GM18951 (cell line): ENCODE data around the gene CREBRF.
"Not testable (repeated sequence)": the region's sequence is repeated elsewhere in the genome, so short reads cannot be mapped to it uniquely, and the experiment has no call there.

Experiments
- POLR2A ChIP-seq: IDR thresholded peaks from 4 replicates; pipeline ENCODE4 v1.6.1; 2011; ENCODE audit warnings: mild to moderate bottlenecking; ENCODE audit not compliant: insufficient read length, insufficient read depth; ENCODE audit errors: extremely low read depth
- in situ Hi-C: fragments of 300-500 bp; cut with MboI; formaldehyde crosslinking; loops from one replicate; pipeline ENCODE4 v1.12.0; 2022; ENCODE audit warnings: low sequenced_read_pairs, mixed read lengths, inconsistent platforms; ENCODE audit not compliant: unreplicated experiment

CREBRF gene

DNA sequence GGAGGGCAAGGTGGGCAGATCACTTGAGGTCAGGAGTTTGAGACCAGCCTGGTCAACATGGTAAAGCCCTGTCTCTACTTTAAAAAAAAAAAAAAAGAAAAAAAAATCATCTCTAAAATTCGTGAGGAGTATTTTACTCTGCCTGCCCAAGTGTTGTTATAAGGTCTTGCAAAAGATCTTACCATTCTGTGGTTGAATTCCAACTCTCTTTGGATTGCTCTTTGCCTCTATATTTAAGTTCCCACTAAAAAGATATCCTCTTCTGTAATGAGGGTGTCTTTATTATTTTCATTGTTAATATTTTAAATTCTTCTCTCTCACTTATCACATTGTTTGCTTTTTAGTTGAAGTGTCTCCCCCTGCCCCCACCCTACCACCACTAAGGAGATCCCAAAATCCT is 33.4 kb downstream of the CREBRF start:
- in situ Hi-C loops, result no loop called here
- TF ChIP-seq POLR2A, result no peak

DNA sequence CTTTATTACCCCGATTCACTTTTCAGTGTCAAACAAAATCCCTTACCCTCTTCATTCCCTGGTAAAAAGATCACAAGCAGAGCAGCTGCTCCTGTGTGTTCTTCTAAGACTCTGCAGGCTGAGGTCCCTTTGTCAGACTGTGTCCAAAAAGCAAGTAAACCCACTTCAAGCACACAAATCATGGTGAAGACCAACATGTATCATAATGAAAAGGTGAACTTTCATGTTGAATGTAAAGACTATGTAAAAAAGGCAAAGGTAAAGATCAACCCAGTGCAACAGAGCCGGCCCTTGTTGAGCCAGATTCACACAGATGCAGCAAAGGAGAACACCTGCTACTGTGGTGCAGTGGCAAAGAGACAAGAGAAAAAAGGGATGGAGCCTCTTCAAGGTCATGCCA is 34.5 kb downstream of the CREBRF start:
- no peak for TF ChIP-seq POLR2A
- in situ Hi-C loops, result no loop called here

DNA sequence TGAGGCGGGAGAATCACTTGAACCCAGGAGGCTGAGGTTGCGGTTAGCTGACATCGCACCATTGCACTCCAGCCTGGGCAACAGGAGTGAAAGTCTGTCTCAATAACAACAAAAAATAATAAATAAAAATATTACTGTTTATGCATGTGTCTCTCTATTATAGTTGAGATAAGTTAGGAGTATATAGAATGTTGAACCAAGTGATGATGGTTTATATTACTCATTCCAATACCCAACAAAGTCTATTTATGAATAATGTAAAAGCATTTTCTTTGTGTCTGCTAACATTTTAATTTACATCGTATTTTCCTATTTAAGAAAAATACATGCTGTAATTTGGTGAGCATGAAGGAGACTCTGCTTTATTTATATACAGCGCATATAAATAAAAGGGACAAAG is 35.8 kb downstream of the CREBRF start:
- no peak for TF ChIP-seq POLR2A
- in situ Hi-C loops, result no loop called here

DNA sequence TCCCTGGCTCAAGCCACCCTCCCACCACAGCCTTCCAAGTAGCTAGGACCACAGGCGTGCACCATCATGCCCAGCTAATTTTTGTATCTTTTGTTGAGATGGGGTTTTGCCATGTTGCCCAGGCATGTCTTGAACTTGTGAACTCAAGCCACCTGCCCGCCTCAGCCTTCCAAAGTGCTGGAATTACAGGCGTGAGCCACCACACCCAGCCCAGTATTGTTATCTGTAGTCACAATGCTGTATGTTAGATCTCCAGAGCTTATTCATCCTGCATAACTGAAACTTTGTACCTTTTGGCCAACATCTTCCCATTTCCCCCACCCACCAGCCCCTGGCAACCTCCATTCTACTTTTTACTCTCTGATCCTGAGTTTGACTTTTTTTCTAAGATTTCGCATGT is 37.5 kb downstream of the CREBRF start:
- no peak for TF ChIP-seq POLR2A
- in situ Hi-C loops, result no loop called here

DNA sequence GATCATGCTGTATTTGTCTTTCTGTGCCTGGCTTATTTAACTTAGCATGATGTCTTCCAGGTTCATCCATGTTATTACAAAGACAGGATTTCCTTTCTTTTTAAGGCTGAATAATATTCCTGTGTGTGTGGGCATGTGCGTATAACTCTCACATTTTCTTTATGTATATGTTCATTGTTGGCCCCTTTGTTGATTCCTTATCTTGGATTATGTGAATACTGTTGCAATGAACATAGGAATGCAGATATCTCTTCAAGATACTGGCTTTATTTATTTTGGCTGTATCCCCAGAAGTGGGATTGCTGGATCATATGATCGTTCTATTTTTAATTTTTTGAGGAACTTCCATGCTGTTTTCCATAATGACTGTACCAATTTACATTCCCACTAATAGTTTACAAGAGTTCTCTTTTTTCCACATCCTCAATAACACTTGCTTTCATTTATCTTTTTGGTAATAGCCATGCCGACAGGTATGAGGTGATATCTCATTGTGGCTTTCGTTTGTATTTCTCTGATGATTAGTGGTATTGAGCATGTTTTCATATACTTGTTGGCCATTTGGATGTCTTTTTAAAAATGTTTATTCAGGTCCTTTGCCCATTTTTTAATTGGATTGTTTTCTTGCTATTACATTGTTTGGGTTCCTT is 38.0 kb downstream of the CREBRF start:
- in situ Hi-C loops, result no loop called here
- TF ChIP-seq POLR2A, result no peak

DNA sequence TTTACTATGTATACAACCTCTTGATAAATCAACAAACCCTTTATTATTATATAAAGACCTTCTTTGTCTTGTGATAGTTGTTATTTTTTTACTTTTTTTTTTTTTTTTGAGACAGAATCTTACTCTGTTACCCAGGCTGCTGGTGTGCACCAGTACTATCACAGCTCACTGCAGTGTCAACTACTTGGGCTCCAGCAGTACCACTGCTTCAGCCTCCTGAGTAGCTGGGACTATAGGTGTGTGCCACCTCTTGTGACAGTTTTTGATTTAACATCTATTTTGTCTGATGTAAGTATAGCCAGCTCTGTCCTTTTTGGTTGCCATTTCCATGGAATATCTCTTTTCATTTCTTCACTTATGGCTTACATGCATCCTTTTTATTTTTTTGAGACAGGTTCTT is 42.6 kb downstream of the CREBRF start:
- in situ Hi-C loops, result no loop called here
- TF ChIP-seq POLR2A, result no peak

DNA sequence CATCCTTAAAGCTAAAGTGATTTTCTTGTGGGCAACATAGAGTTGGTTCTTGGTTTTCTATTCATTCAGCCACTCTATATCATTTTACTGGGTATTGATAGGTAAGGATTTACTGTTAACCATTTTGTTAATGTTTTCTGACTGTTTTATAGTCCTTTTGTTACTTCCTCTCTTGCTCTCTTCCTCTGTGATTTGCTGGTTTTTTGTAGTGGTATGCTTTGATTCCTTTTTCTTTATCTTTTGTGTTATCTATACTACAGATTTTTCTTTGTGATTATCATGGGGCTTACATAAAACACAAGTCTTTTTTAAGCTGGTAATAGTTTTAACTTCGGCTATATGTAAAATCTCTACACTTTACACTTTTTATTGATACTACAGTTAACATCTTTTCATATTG is 43.3 kb downstream of the CREBRF start:
- TF ChIP-seq POLR2A, result no peak
- in situ Hi-C loops, result no loop called here

DNA sequence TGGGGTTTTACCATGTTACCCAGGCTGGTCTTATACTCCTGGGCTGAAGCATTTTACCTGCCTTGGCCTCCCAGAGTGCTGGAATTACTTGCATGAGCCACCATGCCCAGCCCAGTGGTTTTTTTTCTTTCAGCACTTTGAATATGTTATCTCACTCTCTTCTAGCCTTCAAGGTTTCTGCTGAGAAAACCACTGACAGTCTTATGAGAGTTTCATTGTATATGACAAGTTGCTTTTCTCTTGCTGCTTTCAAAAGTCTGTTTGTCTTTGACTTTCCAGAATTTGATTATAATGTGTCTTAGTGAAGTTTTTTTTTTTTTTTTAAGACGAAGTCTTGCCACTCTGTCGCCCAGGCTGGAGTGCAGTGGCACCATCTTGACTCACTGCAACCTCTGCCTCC is 45.1 kb downstream of the CREBRF start:
- in situ Hi-C loops, result no loop called here
- no peak for TF ChIP-seq POLR2A

DNA sequence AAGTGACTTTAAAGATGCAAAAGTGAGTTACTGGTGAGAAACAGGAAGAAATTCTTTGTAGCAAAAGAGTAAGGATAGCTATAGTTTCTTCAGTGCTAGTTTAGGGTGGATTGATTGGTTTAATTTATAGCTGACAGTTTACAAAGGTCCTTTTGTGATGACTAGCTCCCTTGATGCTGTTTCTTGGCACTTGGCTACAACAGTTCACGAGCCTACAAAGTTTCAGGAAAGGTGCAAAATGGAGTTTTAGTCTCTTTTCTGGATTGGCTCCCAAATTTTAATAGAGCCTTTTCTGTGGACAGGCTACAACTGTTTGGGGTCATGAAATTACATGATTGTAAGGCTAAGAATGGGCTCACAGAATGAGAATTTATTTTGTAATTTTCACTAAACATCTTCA is 47.3 kb downstream of the CREBRF start:
- in situ Hi-C loops, result no loop called here
- TF ChIP-seq POLR2A, result no peak

DNA sequence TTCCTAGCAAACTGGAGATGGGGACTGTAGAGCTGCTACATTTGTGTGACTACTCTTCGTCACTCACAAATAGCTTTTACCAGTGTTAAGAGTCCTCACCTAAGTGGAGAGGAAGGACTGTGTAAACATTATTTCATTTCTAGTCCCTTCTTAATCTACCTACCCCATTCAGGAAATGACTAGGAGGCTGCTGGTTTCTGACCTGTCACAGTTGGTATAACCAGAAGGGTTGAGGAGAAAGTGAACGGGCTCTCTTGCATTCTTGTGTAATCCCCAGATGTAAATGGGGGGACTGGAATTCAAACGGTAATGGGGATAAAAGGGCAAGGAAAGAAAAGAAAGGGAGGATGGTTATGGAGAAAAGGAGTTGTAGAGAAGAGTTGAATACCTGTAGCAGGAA is 52.8 kb downstream of the CREBRF start:
- no peak for TF ChIP-seq POLR2A
- in situ Hi-C loops, result no loop called here

DNA sequence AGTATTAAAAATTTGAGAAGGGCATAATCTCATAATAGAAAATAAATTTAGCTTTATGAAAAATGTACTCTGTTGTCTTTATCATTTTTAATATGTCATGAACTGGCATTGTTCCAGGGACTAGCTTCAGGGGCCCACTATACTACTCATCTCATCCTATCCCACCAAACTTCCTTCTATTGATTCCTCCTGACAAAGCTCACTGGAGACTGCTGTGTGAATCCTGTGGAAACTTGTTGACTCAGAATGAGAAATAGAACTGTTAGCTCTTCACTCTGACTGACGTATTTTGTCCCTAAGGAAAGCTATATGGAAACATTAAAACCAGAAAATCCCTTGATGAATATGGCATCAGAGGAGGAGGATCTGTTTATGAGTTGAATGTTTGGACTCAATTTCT is 58.4 kb downstream of the CREBRF start:
- in situ Hi-C loops, result no loop called here
- no peak for TF ChIP-seq POLR2A

DNA sequence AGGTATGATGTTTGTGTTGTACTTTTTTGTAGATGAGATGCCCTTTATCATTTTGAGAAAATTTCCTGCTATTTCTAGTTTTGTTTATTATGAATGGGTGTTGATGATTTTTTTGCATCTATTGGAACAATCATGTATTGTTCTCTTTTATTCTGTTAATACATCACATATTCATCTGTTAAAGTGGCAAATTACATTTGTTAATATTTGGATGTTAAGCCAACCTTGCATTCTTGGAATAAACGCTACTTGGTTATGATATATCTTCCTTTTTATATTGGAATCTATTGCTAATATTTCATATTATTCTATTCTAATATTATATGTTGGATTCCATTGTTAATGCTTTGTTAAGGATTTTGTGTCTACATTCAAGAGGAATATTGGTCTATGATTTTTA is 63.6 kb downstream of the CREBRF start:
- in situ Hi-C loops, result no loop called here
- TF ChIP-seq POLR2A, result no peak

DNA sequence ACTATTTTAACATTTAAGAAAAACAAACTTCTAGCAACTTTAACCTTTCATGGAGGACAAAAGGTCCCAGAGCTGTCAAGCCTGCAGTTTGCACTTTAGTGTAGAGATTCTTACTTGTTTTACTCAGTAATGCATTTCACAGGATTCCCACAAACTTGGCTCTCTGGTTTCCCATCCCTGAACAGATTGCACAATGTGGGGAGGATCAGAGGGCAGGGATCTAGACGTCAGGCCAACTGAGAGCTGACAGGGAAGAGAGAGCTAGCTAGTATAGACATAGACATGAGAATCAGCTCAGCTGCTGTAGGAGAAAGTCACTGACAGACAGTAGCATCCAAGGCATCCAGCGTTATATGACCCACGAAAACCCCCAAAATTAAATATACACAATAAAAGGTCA is 67.3 kb downstream of the CREBRF start:
- no peak for TF ChIP-seq POLR2A
- in situ Hi-C loops, result no loop called here

DNA sequence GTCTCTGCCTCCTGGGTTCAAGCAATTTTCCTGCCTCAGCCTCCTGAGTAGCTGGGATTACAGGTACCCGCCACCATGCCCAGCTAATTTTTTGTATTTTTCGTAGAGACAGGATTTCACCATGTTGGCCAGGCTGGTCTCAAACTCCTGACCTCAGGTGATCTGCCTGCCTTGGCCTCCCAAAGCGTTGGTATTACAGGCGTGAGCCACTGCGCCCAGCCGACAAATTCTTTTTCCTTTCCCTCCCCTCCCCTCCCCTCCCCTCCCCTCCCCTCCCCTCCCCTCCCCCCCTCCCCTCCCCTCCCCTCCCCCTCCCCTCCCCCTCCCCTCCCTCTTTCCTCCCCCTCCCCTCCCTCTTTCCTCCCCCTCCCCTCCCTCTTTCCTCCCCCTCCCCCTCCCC is 76.0 kb downstream of the CREBRF start:
- in situ Hi-C loops, result not testable (repeated sequence)

DNA sequence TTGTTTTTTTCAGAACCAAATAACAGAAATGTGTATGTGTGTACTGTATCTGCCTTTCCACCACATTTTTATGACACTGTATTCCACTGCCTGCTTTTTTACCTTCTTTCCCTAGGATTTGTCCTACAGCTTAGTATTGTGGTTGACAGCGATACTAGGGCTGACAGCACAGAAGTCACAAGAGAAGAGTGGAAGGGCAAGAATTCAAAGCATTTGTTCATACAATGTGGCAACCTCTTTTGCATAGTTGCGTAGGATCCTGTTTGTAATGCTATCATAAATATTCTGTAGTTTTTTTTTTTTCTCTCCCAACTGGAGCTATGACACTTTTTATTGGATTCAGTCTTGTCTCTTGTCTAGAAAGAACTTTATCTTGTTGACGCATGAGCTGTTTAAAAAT is 82.6 kb downstream of the CREBRF start:
- in situ Hi-C loops, result no loop called here
- TF ChIP-seq POLR2A, result no peak
